NCI-H446 (cell line): ENCODE results near the gene CEP85.

Experiments
- DNase-seq, 2 experiments: peaks; one replicate each; lab custom pipeline; 2025; lab: John Stamatoyannopoulos, UW

CEP85 gene

GRCh38 chr1:26317146-26317545 lies 83.1 kb downstream of the CEP85 start:
- no peak for DNase-seq

- no peak for DNase-seq
Observed at GRCh38 chr1:26317612-26318337, 83.8 kb downstream of the CEP85 start, which contains the start of gene CD52. TSS of gene CD52 (plus strand) at chr1:26317958. CDS start at chr1:26318018, 60 bp downstream.

GRCh38 chr1:26318338-26319064 lies 84.5 kb downstream of the CEP85 start:
- peak in 1 of 2 experiments; percentile 38 for DNase-seq

- no peak for DNase-seq
Observed at GRCh38 chr1:26320896-26321295, 86.9 kb downstream of the CEP85 start.

- peak; percentile 80 to 92 for DNase-seq
Observed at GRCh38 chr1:26321315-26322041, 87.5 kb downstream of the CEP85 start.

- DNase-seq = no peak
Observed at GRCh38 chr1:26322042-26322331, 88.0 kb downstream of the CEP85 start.

- DNase-seq = no peak
Observed at GRCh38 chr1:26323382-26323781, 89.4 kb downstream of the CEP85 start.

- no peak for DNase-seq
Observed at GRCh38 chr1:26324550-26324949, 90.5 kb downstream of the CEP85 start.

GRCh38 chr1:26327956-26328362 lies 94.0 kb downstream of the CEP85 start:
- DNase-seq = no peak
